Measurements from ENCODE around the gene EXOC3. TPM values are rescaled to one million over a fixed set of nuclear protein-coding genes. Genes with fewer than 3 reads are reported as not detected.

Gene EXOC3
- total and polyA plus RNA-seq, 2 of the 8 experiments (the other 6 are each of a cell fraction or from before 2014, with no cell fraction given), result 14.4 to 30.0 TPM

DNA sequence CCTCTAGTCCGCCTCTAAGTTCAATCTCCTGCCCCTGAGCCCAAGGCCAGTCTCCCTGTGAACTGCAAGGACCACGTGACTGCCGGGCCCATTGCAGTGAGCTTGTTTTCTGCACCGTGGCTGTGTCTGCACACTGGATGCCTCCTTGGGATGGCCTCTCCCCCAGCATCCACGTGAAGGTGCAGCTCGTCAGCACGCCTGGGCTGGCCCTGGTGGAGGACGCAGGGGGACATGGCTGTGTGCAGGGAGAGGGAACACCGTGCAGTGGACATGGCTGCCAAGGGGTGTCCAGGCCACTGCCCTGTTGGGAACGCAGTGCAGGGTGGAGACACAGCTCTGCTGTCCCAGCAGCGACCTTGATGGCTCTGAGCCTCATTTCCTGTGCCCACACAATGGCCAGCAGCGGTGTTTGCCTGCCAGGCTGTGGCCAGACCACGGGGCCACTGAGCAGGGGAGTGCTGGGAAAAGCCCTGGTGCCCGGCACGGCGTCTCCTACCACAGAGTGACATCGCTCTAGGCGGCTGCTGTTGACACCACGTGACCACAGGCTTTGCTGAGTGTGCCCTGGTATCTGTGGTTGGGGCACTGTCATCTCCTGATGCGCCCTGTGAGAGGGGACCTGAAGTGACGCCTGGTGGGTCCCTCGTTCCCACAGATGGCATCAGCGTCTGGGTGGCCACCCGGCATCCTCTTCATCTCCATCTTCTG, 26.9 kb upstream of the EXOC3 start:
- H3K4ac ChIP-seq (replicated peaks; ENCODE audit: insufficient read length, low read depth, low read length), result peak overlapping the region; percentile 50
- H4K5ac ChIP-seq (ENCODE audit: insufficient read length, low read depth, low read length), result peak overlapping the region; percentile 78
- H3K79me1 ChIP-seq (ENCODE audit: low read depth, low read length), result no peaks in the 10 kb centered on the region
- peak overlapping the region; percentile 91 for H4K91ac ChIP-seq (replicated peaks; ENCODE audit: insufficient read length, low read length)
- H3K18ac ChIP-seq (ENCODE audit: extremely low read depth, low read length), result peak overlapping the region; percentile 84
- 0 out of 2 replicates have a peak overlapping the region, but pooled peaks have one; percentile 33 for H2BK15ac ChIP-seq (ENCODE audit: low read length)
- H2BK5ac ChIP-seq (ENCODE audit: low read depth, low read length), result peak overlapping the region; percentile 66; the same call in 1 of the 2 replicates
- no peak overlapping the region for H3K23ac ChIP-seq (ENCODE audit: insufficient read length)
- ChIA-PET CTCF (ENCODE audit: partially characterized antibody) (interaction anchor here (1.1 to 9.1 kb wide), 7 partner anchors 9 to 101 kb away, joined by 3 to 99 read pairs (median 4); no protein-coding TSS in a partner anchor), POLR2A (ENCODE audit: partially characterized antibody) (interaction anchor here (0.8 kb wide), 1 partner anchor 58 kb away, joined by 3 read pairs; no protein-coding TSS in a partner anchor)
- no peak overlapping the region for H2BK120ac ChIP-seq (replicated peaks; ENCODE audit: low read depth, low read length)
- no peak overlapping the region; a peak in 1 of 4 replicates for H3K4me2 ChIP-seq (ENCODE audit: insufficient read depth in 1 of 2, low read depth in 2 of 2, low read length in 2 of 2)
- H3K9me3 ChIP-seq (ENCODE audit: insufficient read depth in 2 of 2, low read depth in 1 of 2, low read length in 1 of 2), result no peaks in the 10 kb centered on the region
- peak overlapping the region in 1 of 4 experiments; percentile 8; a peak in 1 of 7 replicates for H3K9ac ChIP-seq (replicated peaks in 1 of 4; ENCODE audit: extremely low read depth in 1 of 4, low read depth in 3 of 4, low read length in 3 of 4)
- peaks cover 0 to 2% (median 0%) of the 10 kb centered on the region in 4 experiments; a peak in 1 of 7 replicates for H3K27me3 ChIP-seq (replicated peaks in 1 of 4; ENCODE audit: control insufficient read depth in 3 of 4, extremely low read depth in 1 of 4, insufficient read depth in 3 of 4, low read length in 3 of 4)
- H2AK5ac ChIP-seq (ENCODE audit: low read depth, low read length), result no peak overlapping the region; the same call in 1 of the 2 replicates
- no peak overlapping the region for H3K14ac ChIP-seq (ENCODE audit: insufficient read length)
- no peaks in the 10 kb centered on the region for H3K23me2 ChIP-seq (ENCODE audit: low read depth, low read length)
- FAIRE-seq (no peak), DNase-seq (ENCODE audit: low read depth in 1 of 2, low spot score in 2 of 2) (no peak)
- peak overlapping the region; percentile 81; the same call in 1 of the 2 replicates for H4K8ac ChIP-seq (ENCODE audit: extremely low read depth, insufficient read depth, low read length)
- H3K4me1 ChIP-seq (replicated peaks in 1 of 4; ENCODE audit: control insufficient read depth in 3 of 4, insufficient read depth in 4 of 4, low read length in 3 of 4), result peaks cover 0 to 10% (median 7%) of the 10 kb centered on the region in 4 experiments; a peak in 3 of 7 replicates
- 83% methylated on average over 24 of the region's 24 CpGs; no CpG with 5 or more reads in 1 of the 2 experiments for WGBS, 2 experiments (ENCODE audit: extremely low coverage in 1 of 2, insufficient coverage in 1 of 2, insufficient read length in 1 of 2, insufficient replicate concordance in 2 of 2, low coverage in 1 of 2, low lambda C conversion rate in 2 of 2, missing lambda C conversion rate in 1 of 2)
- peak overlapping the region; percentile 38 for H2BK20ac ChIP-seq (ENCODE audit: low read length)
- H3K79me2 ChIP-seq (ENCODE audit: control insufficient read depth in 1 of 2, insufficient read depth in 2 of 2, low read length in 2 of 2), result no peaks in the 10 kb centered on the region
- no peak overlapping the region for H3K27ac ChIP-seq (ENCODE audit: low read depth, low read length)
- no peak overlapping the region for H3K56ac ChIP-seq (replicated peaks; ENCODE audit: insufficient read length, low read depth, low read length)
- H4K20me1 ChIP-seq (replicated peaks in 1 of 2; ENCODE audit: control insufficient read depth in 1 of 2, insufficient read depth in 2 of 2, low read length in 2 of 2), result no peaks in the 10 kb centered on the region
- H3K4me3 ChIP-seq (ENCODE audit: extremely low read depth in 1 of 4, insufficient read depth in 2 of 4, low read depth in 3 of 4, low read length in 4 of 4), result no peak overlapping the region
- H3K36me3 ChIP-seq (ENCODE audit: control insufficient read depth in 2 of 4, insufficient read depth in 4 of 4, low read length in 3 of 4), result no peaks in the 10 kb centered on the region
- peak overlapping the region; percentile 67 for H2AFZ ChIP-seq (ENCODE audit: low read length)
- peak overlapping the region; percentile 41; the same call in 1 of the 2 replicates for H2BK12ac ChIP-seq (ENCODE audit: low read depth, low read length)
- TF ChIP-seq ZNF274 (IDR thresholded peaks at IDR 0.05; ENCODE audit: borderline replicate concordance, extremely low read depth, low read length) (no peak), SP2 (IDR thresholded peaks at IDR 0.05; ENCODE audit: low read length) (no peak), POLR2AphosphoS5 (IDR thresholded peaks at IDR 0.05; ENCODE audit: low read depth, low read length) (no peak), TAF1 (IDR thresholded peaks at IDR 0.05; ENCODE audit: low read depth, low read length) (no peak), CREB1 (IDR thresholded peaks at IDR 0.05) (no peak), SUZ12 (IDR thresholded peaks at IDR 0.05; ENCODE audit: low read length) (no peak), TEAD4 (IDR thresholded peaks at IDR 0.05; ENCODE audit: low read depth, low read length) (no peak), HDAC2 (IDR thresholded peaks at IDR 0.05; ENCODE audit: borderline replicate concordance in 1 of 2, low read depth in 2 of 2, low read length in 2 of 2) (no peak), NRF1 (IDR thresholded peaks at IDR 0.05; ENCODE audit: low read depth, low read length) (no peak), SAP30 (IDR thresholded peaks at IDR 0.05; ENCODE audit: insufficient read depth, insufficient replicate concordance, low read length) (no peak), HDAC6 (IDR thresholded peaks at IDR 0.05; ENCODE audit: low read depth, low read length) (no peak), BCL11A (IDR thresholded peaks at IDR 0.05; ENCODE audit: low read depth in 2 of 2, low read length in 2 of 2) (no peak), TCF12 (IDR thresholded peaks at IDR 0.05; ENCODE audit: low read depth, low read length) (no peak)
